GM21717 (cell line): ENCODE data around the gene EPHB3.
"Not testable (repeated sequence)": the region's sequence is repeated elsewhere in the genome, so short reads cannot be mapped to it uniquely, and the experiment has no call there.

ENCODE experiments used
- ATAC-seq: cut with Tn5 transposase; IDR thresholded peaks from one replicate; pipeline ENCODE4 v1.9.1; 2021; ENCODE audit warnings: mild to moderate bottlenecking, moderate library complexity; ENCODE audit not compliant: unreplicated experiment

The EPHB3 gene

GRCh38 chr3:184596886-184597575 lies 35.4 kb downstream of the EPHB3 start:
- ATAC-seq = no peak

DNA sequence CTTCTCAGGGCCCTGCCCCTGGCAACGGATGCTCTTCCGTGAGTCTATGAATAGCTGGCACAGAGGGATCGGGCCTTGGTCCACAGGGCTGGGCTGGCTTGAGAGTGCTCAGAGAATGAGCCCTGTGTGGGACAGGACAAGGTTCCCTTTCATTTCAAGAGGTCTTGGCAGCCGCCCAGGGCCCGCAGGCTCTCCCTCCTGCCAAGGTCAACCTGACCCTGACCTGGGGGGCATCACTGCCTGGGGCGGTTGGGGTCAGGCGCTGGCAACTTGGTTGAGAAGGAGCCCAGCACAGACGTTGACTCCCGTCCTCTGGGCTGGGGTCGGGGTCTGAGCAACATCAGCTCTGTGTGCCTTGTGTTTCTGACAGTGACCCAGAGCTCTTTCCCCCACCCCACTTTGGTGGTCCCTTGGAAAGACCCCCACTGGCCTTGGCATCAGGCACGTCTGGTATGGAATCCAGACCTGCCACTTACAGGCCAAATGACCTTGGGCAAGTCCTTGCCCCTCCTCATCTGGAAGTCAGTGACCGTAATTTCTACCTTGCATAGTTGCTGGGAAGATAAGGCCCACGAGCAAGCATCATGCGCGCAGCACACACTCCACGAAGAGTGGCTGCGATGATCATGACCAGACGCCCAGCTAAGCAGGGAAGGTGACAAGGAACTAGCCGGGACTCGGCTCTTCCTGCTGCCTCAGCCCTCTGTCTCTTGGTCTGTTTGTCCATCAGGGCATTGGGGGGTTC lies 36.4 kb downstream of the EPHB3 start:
- ATAC-seq = no peak

GRCh38 chr3:184598574-184598927 lies 37.0 kb downstream of the EPHB3 start:
- ATAC-seq = no peak

- no peak for ATAC-seq
Observed at GRCh38 chr3:184599143-184599542, 37.6 kb downstream of the EPHB3 start.

DNA sequence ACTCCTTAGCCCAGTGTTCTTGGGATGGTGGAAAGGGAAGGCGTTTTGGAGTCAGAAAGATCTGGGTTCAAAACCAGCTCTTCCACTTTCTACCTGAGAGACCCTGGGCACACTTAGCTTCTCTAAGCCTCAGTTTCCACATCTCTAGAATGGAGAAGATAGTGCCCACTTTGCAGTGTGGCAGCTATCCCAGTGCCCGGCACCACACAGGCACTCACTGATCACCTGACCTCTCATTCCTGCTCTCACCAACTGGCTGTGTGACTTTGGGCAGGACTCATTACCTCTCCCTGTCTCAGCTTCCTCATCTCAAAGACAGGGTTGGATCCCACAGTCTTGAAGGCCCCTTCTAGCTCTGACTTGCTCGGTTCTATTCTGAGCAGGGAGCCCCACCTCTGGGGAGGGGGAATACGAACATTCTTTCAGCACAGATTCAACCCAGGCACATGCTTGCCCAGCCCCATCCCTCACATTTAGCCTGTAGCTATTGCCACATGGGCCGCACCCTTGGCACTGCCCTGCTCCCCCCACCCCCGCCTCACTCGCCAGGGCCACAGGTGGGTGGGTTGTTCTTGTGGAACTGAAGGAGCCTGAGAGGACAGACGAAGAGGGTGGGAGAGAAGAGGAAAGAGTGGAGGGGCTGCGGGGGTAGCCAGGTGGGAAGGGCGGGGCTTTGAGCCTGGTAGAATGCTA lies 39.2 kb downstream of the EPHB3 start:
- ATAC-seq = no peak

GRCh38 chr3:184601576-184602371 lies 40.2 kb downstream of the EPHB3 start:
- no peak for ATAC-seq

DNA sequence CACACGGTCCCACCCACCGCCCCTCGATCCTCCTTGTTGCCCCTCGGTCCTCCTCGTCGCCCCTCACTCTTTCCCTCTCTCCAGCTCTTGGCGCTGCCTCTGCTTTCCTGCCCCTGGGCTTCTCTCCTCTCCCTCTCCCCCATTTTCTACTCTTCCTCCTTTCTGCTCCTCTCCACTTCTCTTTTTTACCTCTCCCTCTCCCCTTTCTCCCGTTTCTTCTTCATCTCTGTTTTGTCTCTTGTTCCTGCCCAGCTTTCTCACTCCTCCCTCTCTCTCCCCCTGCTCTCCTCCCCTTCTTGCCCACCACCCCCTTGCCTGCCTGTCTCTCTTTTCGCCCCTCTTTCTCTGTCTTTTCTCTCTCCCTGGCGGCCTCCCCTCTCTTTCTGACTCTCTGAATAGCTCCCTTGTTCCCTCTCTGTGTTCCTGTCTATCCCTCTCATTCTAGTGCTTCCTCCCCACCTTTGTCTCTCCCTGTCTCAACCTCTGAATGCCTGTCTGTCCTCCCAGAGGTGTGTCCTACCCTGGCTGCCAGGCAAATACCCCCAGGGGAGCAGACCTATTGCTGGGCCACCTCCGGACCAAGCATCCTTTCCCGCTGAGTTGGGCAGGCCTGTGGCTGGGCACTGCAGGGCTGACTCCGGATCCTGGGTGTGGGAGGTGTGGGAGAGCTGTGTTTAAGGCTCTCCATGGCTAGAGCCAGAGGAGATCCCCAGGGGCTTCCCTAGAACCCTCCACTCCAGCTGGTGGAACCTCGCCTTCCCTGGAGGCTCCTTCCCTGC lies 41.0 kb downstream of the EPHB3 start:
- no peak for ATAC-seq

- no peak for ATAC-seq
Observed at GRCh38 chr3:184603151-184604030, 41.8 kb downstream of the EPHB3 start.

DNA sequence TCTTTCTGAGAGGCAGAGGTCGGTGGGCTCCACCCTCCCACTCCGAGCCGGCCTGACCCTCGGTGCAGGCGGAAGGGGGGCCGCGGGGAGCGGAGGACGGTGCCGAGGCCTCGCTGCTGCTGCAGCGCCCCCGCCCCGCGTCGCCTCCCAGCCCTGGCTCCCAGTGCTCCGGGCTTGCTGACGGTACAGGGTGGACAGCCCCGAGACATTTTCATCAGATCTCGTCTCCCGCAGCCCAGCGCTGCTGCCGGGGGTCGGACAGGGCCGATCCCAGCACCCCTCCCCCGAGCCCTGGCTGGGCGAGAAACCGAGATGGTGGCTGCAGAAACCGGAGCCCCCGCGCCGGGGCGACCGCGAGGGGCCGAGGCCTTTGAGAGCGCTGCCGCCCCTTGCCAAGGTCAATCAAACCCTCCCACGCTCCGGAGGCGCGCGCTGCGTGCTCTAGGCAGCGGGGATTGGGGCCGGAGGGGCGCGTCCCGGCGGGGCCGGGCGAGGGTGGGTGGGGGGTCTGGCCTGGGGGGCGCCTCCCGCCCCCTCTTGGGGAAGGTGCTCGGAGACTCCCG lies 42.5 kb downstream of the EPHB3 start:
- no peak for ATAC-seq

GRCh38 chr3:184604615-184605290 lies 43.2 kb downstream of the EPHB3 start:
- ATAC-seq = no peak

GRCh38 chr3:184608209-184608608 lies 46.6 kb downstream of the EPHB3 start:
- no peak for ATAC-seq

DNA sequence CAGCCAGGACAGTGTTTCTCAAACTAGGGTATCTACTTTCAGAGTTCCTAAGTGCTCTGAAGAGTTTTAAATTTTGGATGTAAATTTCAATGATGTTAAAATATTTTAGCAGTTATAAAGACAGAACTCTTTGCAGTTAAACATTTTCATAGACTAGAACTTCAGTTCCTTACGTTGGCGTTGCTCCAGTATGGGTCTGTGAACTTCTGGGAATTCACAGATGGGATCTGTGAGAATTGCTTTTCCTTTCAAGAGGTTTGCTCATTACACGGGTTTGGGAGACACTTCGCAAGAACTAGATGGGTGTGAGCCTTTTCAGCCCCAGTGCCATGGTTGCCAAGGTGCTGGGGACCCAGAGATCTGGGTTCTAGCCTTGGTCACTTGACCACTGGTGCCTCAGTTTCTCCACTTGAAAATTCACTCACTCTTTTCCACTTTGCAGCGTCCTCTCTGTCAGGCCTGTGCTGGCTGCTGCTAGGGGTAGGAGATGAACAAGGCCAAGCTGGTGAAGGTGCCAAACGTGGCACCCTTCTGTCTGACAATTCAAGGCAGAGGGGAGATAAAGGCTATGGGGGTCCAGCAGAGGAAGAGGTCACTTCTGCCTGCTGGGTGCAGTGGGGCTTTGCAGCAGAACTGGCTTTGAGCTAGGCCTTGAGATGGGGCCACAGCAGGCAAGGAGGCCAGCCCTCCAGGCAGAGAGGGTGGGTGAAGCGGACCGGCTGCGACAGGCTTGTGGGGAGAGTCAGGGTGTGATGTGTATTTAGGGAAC lies 48.1 kb downstream of the EPHB3 start:
- no peak for ATAC-seq

GRCh38 chr3:184610245-184610871 lies 48.8 kb downstream of the EPHB3 start:
- ATAC-seq = no peak

DNA sequence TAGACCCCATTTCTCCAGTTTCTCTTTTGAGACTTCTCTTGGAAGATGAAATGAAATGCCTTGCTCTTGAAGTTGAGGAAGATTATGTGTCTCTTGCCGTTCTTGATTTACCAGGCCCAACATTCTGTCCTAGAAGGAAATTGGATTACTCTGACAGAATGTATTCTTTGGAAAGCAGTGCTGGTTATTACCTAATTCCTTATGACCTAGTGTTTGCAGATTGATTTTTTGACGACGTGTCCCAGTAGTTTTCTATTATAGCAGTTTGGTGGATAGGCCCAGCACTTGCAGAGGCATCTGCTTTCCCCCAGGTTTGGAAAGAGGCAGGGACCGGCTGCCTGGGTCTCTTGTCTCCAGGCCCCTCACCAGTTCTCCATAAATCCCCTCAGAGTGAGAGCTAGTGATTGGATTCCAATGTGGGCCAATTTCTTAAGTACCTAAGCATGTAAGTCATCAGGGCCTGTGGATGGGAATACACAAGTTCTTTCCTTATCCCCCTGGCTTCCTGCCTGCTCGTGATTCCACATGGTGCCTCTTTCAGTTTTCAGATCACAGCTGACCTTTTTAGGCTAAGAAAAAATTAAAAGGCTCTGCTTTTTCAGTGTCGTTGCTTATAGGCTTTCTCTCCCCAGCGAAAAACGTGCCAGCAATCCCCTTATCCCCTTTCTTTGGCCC lies 50.2 kb downstream of the EPHB3 start:
- ATAC-seq = no peak

DNA sequence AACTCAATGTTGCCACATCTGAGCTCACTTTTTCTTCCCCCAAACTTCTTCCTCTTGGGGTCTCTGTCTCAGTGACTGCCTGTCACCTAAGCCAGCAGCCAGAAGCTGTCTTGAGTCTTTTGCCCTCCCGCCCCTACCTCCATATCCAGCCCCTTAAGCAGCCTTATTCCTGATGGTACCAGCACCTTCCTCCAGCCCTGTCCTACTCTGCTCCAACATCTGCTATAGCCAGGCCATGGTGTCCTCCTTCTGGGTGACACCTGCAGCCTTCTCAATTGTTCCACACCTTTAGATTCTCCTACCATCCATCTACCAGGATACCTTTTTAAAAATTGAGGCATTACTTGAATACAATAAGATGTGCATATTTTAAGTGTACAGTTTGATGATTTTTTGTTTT lies 53.8 kb downstream of the EPHB3 start:
- ATAC-seq = no peak

GRCh38 chr3:184616436-184616835 lies 54.9 kb downstream of the EPHB3 start:
- ATAC-seq = no peak

DNA sequence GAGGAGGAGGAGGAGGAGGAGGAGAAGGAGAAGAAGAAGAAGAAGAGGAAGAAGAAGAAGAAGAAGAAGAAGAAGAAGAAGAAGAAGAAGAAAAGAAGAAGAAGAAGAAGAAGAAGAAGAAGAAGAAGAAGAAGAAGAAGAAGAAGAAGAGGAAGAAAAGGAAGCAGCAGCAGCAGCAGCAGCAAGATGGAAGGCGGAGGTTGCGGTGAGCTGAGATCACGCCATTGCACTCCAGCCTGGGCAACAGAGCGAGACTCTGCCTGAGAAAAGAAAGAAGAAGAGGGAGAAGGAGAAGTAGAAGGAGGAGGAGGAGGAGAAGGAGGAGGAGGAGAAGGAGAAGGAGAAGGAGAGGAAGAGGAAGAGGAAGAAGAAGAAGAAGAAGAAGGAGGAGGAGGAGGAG lies 55.7 kb downstream of the EPHB3 start:
- ATAC-seq = not testable (repeated sequence)
